ENCODE results near the gene ACSL4. TPM values are rescaled to one million over a fixed set of nuclear protein-coding genes. Genes with fewer than 3 reads are reported as not detected.
"Not testable (repeated sequence)": the region's sequence is repeated elsewhere in the genome, so short reads cannot be mapped to it uniquely, and the experiment has no call there.

ACSL4 gene
- total and polyA plus RNA-seq, 5 donors = 18.3 to 56.1 (median 46.3) TPM

GRCh38 chrX:109728173-109728535 is 4.9 kb downstream of the ACSL4 start:
- H3K27me3 ChIP-seq (ENCODE audit: control insufficient read depth, insufficient read depth) = no peaks in the 10 kb centered on the region
- no peak overlapping the region for H3K27ac ChIP-seq (ENCODE audit: low read length)
- WGBS = 8% methylated on average over 1 of the region's 1 CpG
- DNase-seq = no peak
- H3K4me3 ChIP-seq (ENCODE audit: low read length) = no peak overlapping the region
- no peaks in the 10 kb centered on the region for H3K9me3 ChIP-seq (ENCODE audit: control insufficient read depth, low read length)
- ATAC-seq = no peak
- intact Hi-C loops (cut with DNase I) = no loop called here
- no peaks in the 10 kb centered on the region for H3K4me1 ChIP-seq (ENCODE audit: control insufficient read depth, insufficient read depth, low read length)

GRCh38 chrX:109724971-109725370 is 8.1 kb downstream of the ACSL4 start:
- intact Hi-C loops (cut with DNase I); DNase-seq; H3K4me3 ChIP-seq (ENCODE audit: low read length); H3K27me3 ChIP-seq (ENCODE audit: control insufficient read depth, insufficient read depth); ATAC-seq; H3K9me3 ChIP-seq (ENCODE audit: control insufficient read depth, low read length); H3K4me1 ChIP-seq (ENCODE audit: control insufficient read depth, insufficient read depth, low read length); H3K27ac ChIP-seq (ENCODE audit: low read length): not testable (repeated sequence)
- 100% methylated on average over 1 of the region's 1 CpG for WGBS

- no peak for DNase-seq
- Histone ChIP-seq H3K27me3 (ENCODE audit: control insufficient read depth, insufficient read depth) (no peaks in the 10 kb centered on the region), H3K4me3 (ENCODE audit: low read length) (no peak overlapping the region), H3K4me1 (ENCODE audit: control insufficient read depth, insufficient read depth, low read length) (no peaks in the 10 kb centered on the region), H3K9me3 (ENCODE audit: control insufficient read depth, low read length) (no peaks in the 10 kb centered on the region), H3K27ac (ENCODE audit: low read length) (no peak overlapping the region)
- intact Hi-C loops (cut with DNase I) = no loop called here
- WGBS = 76% methylated on average over 2 of the region's 2 CpGs
- ATAC-seq = no peak
Measured at GRCh38 chrX:109720947-109721346, 12.1 kb downstream of the ACSL4 start.

- no peaks in the 10 kb centered on the region for H3K4me1 ChIP-seq (ENCODE audit: control insufficient read depth, insufficient read depth, low read length)
- intact Hi-C loops (cut with DNase I) = loop anchor here in 1 of 4 donors (10.0 kb wide), 1 partner anchor 136 kb away; no protein-coding TSS in a partner anchor
- WGBS = 80% methylated on average over 2 of the region's 2 CpGs
- DNase-seq (no peak), ATAC-seq (no peak)
- no peaks in the 10 kb centered on the region for H3K9me3 ChIP-seq (ENCODE audit: control insufficient read depth, low read length)
- H3K27me3 ChIP-seq (ENCODE audit: control insufficient read depth, insufficient read depth) = no peaks in the 10 kb centered on the region
- no peak overlapping the region for H3K4me3 ChIP-seq (ENCODE audit: low read length)
- no peak overlapping the region for H3K27ac ChIP-seq (ENCODE audit: low read length)
Measured at GRCh38 chrX:109719264-109719663, 13.8 kb downstream of the ACSL4 start.

- H3K27ac ChIP-seq (ENCODE audit: low read length) = no peak overlapping the region
Measured at GRCh38 chrX:109716431-109717028, 16.5 kb downstream of the ACSL4 start.

GRCh38 chrX:109714340-109714958 is 18.6 kb downstream of the ACSL4 start:
- ATAC-seq (no peak), DNase-seq (no peak)
- intact Hi-C loops (cut with DNase I) = loop anchor here in 1 of 4 donors (5.0 to 10.0 kb wide), 2 partner anchors 140 to 173 kb away; no protein-coding TSS in a partner anchor
- Histone ChIP-seq H3K9me3 (ENCODE audit: control insufficient read depth, low read length) (no peaks in the 10 kb centered on the region), H3K27ac (ENCODE audit: low read length) (no peak overlapping the region), H3K27me3 (ENCODE audit: control insufficient read depth, insufficient read depth) (no peaks in the 10 kb centered on the region), H3K4me1 (ENCODE audit: control insufficient read depth, insufficient read depth, low read length) (peaks cover 1% of the 10 kb centered on the region), H3K4me3 (ENCODE audit: low read length) (no peak overlapping the region)
- WGBS = 25% methylated on average over 1 of the region's 1 CpG

More at GRCh38 chrX:109716431-109717028, 16.5 kb downstream of the ACSL4 start:
- Histone ChIP-seq H3K9me3 (ENCODE audit: control insufficient read depth, low read length) (no peaks in the 10 kb centered on the region), H3K4me1 (ENCODE audit: control insufficient read depth, insufficient read depth, low read length) (no peaks in the 10 kb centered on the region), H3K27me3 (ENCODE audit: control insufficient read depth, insufficient read depth) (no peaks in the 10 kb centered on the region), H3K4me3 (ENCODE audit: low read length) (no peak overlapping the region)
- ATAC-seq (peak in 1 of 2 donors; percentile 21), DNase-seq (no peak)
- intact Hi-C loops (cut with DNase I) = loop anchor here in 1 of 4 donors (10.0 kb wide), 1 partner anchor 138 kb away; no protein-coding TSS in a partner anchor
- WGBS = 7% methylated on average over 1 of the region's 1 CpG

GRCh38 chrX:109710181-109710580 is 22.9 kb downstream of the ACSL4 start:
- Histone ChIP-seq H3K9me3 (ENCODE audit: control insufficient read depth, low read length) (no peaks in the 10 kb centered on the region), H3K4me3 (ENCODE audit: low read length) (no peak overlapping the region), H3K27me3 (ENCODE audit: control insufficient read depth, insufficient read depth) (no peaks in the 10 kb centered on the region), H3K4me1 (ENCODE audit: control insufficient read depth, insufficient read depth, low read length) (peaks cover 1% of the 10 kb centered on the region), H3K27ac (ENCODE audit: low read length) (no peak overlapping the region)
- no peak for DNase-seq
- 53% methylated on average over 2 of the region's 2 CpGs for WGBS
- intact Hi-C loops (cut with DNase I) = loop anchor here in 1 of 4 donors (5.0 to 10.0 kb wide), 2 partner anchors 145 to 177 kb away; no protein-coding TSS in a partner anchor
- ATAC-seq = no peak

GRCh38 chrX:109709129-109709631 is 23.9 kb downstream of the ACSL4 start:
- no peaks in the 10 kb centered on the region for H3K27me3 ChIP-seq (ENCODE audit: control insufficient read depth, insufficient read depth)
- ATAC-seq (peak; percentile 50 to 51), DNase-seq (no peak)
- peak overlapping the region; percentile 45 for H3K27ac ChIP-seq (ENCODE audit: low read length)
- no peaks in the 10 kb centered on the region for H3K9me3 ChIP-seq (ENCODE audit: control insufficient read depth, low read length)
- peaks cover 1% of the 10 kb centered on the region for H3K4me1 ChIP-seq (ENCODE audit: control insufficient read depth, insufficient read depth, low read length)
- H3K4me3 ChIP-seq (ENCODE audit: low read length) = no peak overlapping the region
- intact Hi-C loops (cut with DNase I) = no loop called here
- 23% methylated on average over 3 of the region's 3 CpGs for WGBS

- peaks cover 1% of the 10 kb centered on the region for H3K4me1 ChIP-seq (ENCODE audit: control insufficient read depth, insufficient read depth, low read length)
- no peaks in the 10 kb centered on the region for H3K9me3 ChIP-seq (ENCODE audit: control insufficient read depth, low read length)
- DNase-seq = no peak
- no peak overlapping the region for H3K4me3 ChIP-seq (ENCODE audit: low read length)
- no peaks in the 10 kb centered on the region for H3K27me3 ChIP-seq (ENCODE audit: control insufficient read depth, insufficient read depth)
- intact Hi-C loops (cut with DNase I) = no loop called here
- no peak overlapping the region for H3K27ac ChIP-seq (ENCODE audit: low read length)
- WGBS = 81% methylated on average over 4 of the region's 4 CpGs
- ATAC-seq = no peak
Measured at GRCh38 chrX:109707720-109708119, 25.3 kb downstream of the ACSL4 start.

- Histone ChIP-seq H3K9me3 (ENCODE audit: control insufficient read depth, low read length) (no peaks in the 10 kb centered on the region), H3K27ac (ENCODE audit: low read length) (no peak overlapping the region), H3K4me3 (ENCODE audit: low read length) (no peak overlapping the region), H3K27me3 (ENCODE audit: control insufficient read depth, insufficient read depth) (no peaks in the 10 kb centered on the region), H3K4me1 (ENCODE audit: control insufficient read depth, insufficient read depth, low read length) (peaks cover 1% of the 10 kb centered on the region)
- intact Hi-C loops (cut with DNase I) = no loop called here
- DNase-seq (no peak), ATAC-seq (peak in 1 of 2 donors; percentile 18)
- 39% methylated on average over 5 of the region's 5 CpGs for WGBS
Measured at GRCh38 chrX:109707319-109707718, 25.7 kb downstream of the ACSL4 start.

- intact Hi-C loops (cut with DNase I) = no loop called here
- H3K9me3 ChIP-seq (ENCODE audit: control insufficient read depth, low read length) = no peaks in the 10 kb centered on the region
- DNase-seq = no peak
- H3K4me1 ChIP-seq (ENCODE audit: control insufficient read depth, insufficient read depth, low read length) = no peaks in the 10 kb centered on the region
- ATAC-seq = no peak
- no peak overlapping the region for H3K4me3 ChIP-seq (ENCODE audit: low read length)
- H3K27ac ChIP-seq (ENCODE audit: low read length) = no peak overlapping the region
- H3K27me3 ChIP-seq (ENCODE audit: control insufficient read depth, insufficient read depth) = no peaks in the 10 kb centered on the region
Measured at GRCh38 chrX:109704563-109704962, 28.5 kb downstream of the ACSL4 start.
